ENCODE results near the gene HCN4. TPM values are rescaled to one million over a fixed set of nuclear protein-coding genes. Genes with fewer than 3 reads are reported as not detected.

HCN4 gene
- total RNA-seq, 1 donor from 2014 or later = 3.0 TPM

- H3K4me2 ChIP-seq (ENCODE audit: low read length) = no peak overlapping the region
- no peaks in the 10 kb centered on the region for H3K36me3 ChIP-seq (ENCODE audit: insufficient read depth, low read length)
- H3K4me3 ChIP-seq (ENCODE audit: insufficient read depth, low read depth, low read length) = no peak overlapping the region
- Mint-ChIP-seq H3K4me1 (ENCODE audit: low read depth, unreplicated experiment) (peaks cover 5% of the 10 kb centered on the region), H3K27me3 (ENCODE audit: low read depth, unreplicated experiment) (peaks cover 18% of the 10 kb centered on the region), H3K9me3 (ENCODE audit: unreplicated experiment) (no peaks in the 10 kb centered on the region), H3K4me3 (ENCODE audit: unreplicated experiment) (no peak overlapping the region), H3K27ac (ENCODE audit: unreplicated experiment) (no peak overlapping the region), H3K36me3 (ENCODE audit: low read depth, unreplicated experiment) (peaks cover 3% of the 10 kb centered on the region)
- FAIRE-seq (no peak), DNase-seq (ENCODE audit: low read depth) (no peak)
- TF ChIP-seq EZH2 (IDR thresholded peaks at IDR 0.05; ENCODE audit: insufficient read depth, low read length) (no peak), CTCF (IDR thresholded peaks at IDR 0.05; ENCODE audit: insufficient read depth, low read depth, low read length) (no peak)
- no peaks in the 10 kb centered on the region for H3K9me3 ChIP-seq (ENCODE audit: insufficient read depth, low read depth, low read length)
- no peaks in the 10 kb centered on the region for H4K20me1 ChIP-seq (ENCODE audit: insufficient read depth, low read length)
- H3K4me1 ChIP-seq (ENCODE audit: insufficient read depth, low read length) = no peaks in the 10 kb centered on the region
- no peaks in the 10 kb centered on the region for H3K27me3 ChIP-seq (ENCODE audit: insufficient read depth, low read length)
- H3K79me2 ChIP-seq (ENCODE audit: insufficient read depth, low read length) = no peaks in the 10 kb centered on the region
- no peak overlapping the region for H2AFZ ChIP-seq (ENCODE audit: low read depth, low read length)
- H3K27ac ChIP-seq (ENCODE audit: low read depth, low read length) = no peak overlapping the region
- H3K9ac ChIP-seq (ENCODE audit: low read length) = no peak overlapping the region
Measured at GRCh38 chr15:73324496-73325170, 44.1 kb downstream of the HCN4 start.

DNA sequence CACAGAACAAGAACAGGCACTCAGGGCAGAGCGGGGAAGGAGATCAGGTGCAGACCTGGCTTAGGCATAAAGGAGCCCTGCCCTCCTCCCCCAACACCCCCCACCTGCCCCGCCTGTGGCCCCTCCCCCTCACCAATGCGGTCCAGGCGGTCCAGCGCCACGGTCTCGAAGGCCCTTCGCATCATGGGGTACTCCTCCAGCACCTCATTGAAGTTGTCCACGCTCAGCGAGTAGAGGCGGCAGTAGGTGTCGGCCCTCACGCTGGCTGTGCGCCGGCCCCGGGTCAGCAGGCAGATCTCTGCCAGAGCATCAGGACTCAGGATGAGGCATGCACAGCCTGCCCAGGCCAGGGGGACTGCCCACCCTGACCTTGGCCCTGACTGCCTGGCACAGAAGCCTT is 44.8 kb downstream of the HCN4 start:
- H3K27me3 Mint-ChIP-seq (ENCODE audit: low read depth, unreplicated experiment) = peaks cover 18% of the 10 kb centered on the region
- Histone ChIP-seq H3K27ac (ENCODE audit: low read depth, low read length) (no peak overlapping the region), H4K20me1 (ENCODE audit: insufficient read depth, low read length) (no peaks in the 10 kb centered on the region), H3K36me3 (ENCODE audit: insufficient read depth, low read length) (no peaks in the 10 kb centered on the region), H3K9me3 (ENCODE audit: insufficient read depth, low read depth, low read length) (no peaks in the 10 kb centered on the region), H3K4me2 (ENCODE audit: low read length) (no peak overlapping the region), H3K27me3 (ENCODE audit: insufficient read depth, low read length) (no peaks in the 10 kb centered on the region), H2AFZ (ENCODE audit: low read depth, low read length) (no peak overlapping the region), H3K79me2 (ENCODE audit: insufficient read depth, low read length) (no peaks in the 10 kb centered on the region), H3K4me1 (ENCODE audit: insufficient read depth, low read length) (no peaks in the 10 kb centered on the region), H3K4me3 (ENCODE audit: insufficient read depth, low read depth, low read length) (no peak overlapping the region), H3K9ac (ENCODE audit: low read length) (no peak overlapping the region)
- H3K36me3 Mint-ChIP-seq (ENCODE audit: low read depth, unreplicated experiment) = peaks cover 3% of the 10 kb centered on the region
- H3K9me3 Mint-ChIP-seq (ENCODE audit: unreplicated experiment) = no peaks in the 10 kb centered on the region
- H3K4me3 Mint-ChIP-seq (ENCODE audit: unreplicated experiment) = no peak overlapping the region
- TF ChIP-seq EZH2 (IDR thresholded peaks at IDR 0.05; ENCODE audit: insufficient read depth, low read length) = no peak
- TF ChIP-seq CTCF (IDR thresholded peaks at IDR 0.05; ENCODE audit: insufficient read depth, low read depth, low read length) = no peak
- FAIRE-seq = no peak
- DNase-seq (ENCODE audit: low read depth) = no peak
- peaks cover 5% of the 10 kb centered on the region for H3K4me1 Mint-ChIP-seq (ENCODE audit: low read depth, unreplicated experiment)
- H3K27ac Mint-ChIP-seq (ENCODE audit: unreplicated experiment) = no peak overlapping the region

GRCh38 chr15:73323374-73323955 is 45.3 kb downstream of the HCN4 start:
- Histone ChIP-seq H3K27ac (ENCODE audit: low read depth, low read length) (no peak overlapping the region), H3K4me1 (ENCODE audit: insufficient read depth, low read length) (no peaks in the 10 kb centered on the region), H3K9me3 (ENCODE audit: insufficient read depth, low read depth, low read length) (no peaks in the 10 kb centered on the region), H3K27me3 (ENCODE audit: insufficient read depth, low read length) (no peaks in the 10 kb centered on the region), H3K4me2 (ENCODE audit: low read length) (no peak overlapping the region), H3K9ac (ENCODE audit: low read length) (no peak overlapping the region), H3K79me2 (ENCODE audit: insufficient read depth, low read length) (no peaks in the 10 kb centered on the region), H3K36me3 (ENCODE audit: insufficient read depth, low read length) (no peaks in the 10 kb centered on the region), H4K20me1 (ENCODE audit: insufficient read depth, low read length) (no peaks in the 10 kb centered on the region), H3K4me3 (ENCODE audit: insufficient read depth, low read depth, low read length) (no peak overlapping the region), H2AFZ (ENCODE audit: low read depth, low read length) (no peak overlapping the region)
- FAIRE-seq (no peak), DNase-seq (ENCODE audit: low read depth) (no peak)
- H3K36me3 Mint-ChIP-seq (ENCODE audit: low read depth, unreplicated experiment) = peaks cover 3% of the 10 kb centered on the region
- TF ChIP-seq CTCF (IDR thresholded peaks at IDR 0.05; ENCODE audit: insufficient read depth, low read depth, low read length) = no peak
- no peak for TF ChIP-seq EZH2 (IDR thresholded peaks at IDR 0.05; ENCODE audit: insufficient read depth, low read length)
- peaks cover 5% of the 10 kb centered on the region for H3K4me1 Mint-ChIP-seq (ENCODE audit: low read depth, unreplicated experiment)
- H3K9me3 Mint-ChIP-seq (ENCODE audit: unreplicated experiment) = no peaks in the 10 kb centered on the region
- H3K4me3 Mint-ChIP-seq (ENCODE audit: unreplicated experiment) = no peak overlapping the region
- peaks cover 18% of the 10 kb centered on the region for H3K27me3 Mint-ChIP-seq (ENCODE audit: low read depth, unreplicated experiment)
- H3K27ac Mint-ChIP-seq (ENCODE audit: unreplicated experiment) = no peak overlapping the region
